HCT116 (cell line): ENCODE results near the gene ZSWIM9. TPM values are rescaled to one million over a fixed set of nuclear protein-coding genes. Genes with fewer than 3 reads are reported as not detected.

Source experiments
- ATAC-seq: fragments of 200-7000 bp; cut with Tn5 transposase; 2 replicates; pipeline ENCODE4 v1.9.1; 2020; ENCODE audit warnings: mild to moderate bottlenecking, moderate library complexity
- BruUV-seq: library from RNA; stranded (reverse); fragments of 400-500 nt; replicated peaks from 2 replicates; lab custom pipeline; 2021; lab: Mats Ljungman, UMichigan
- CTCF ChIA-PET: fragments of 300-600 bp; sonication (Branson Sonifier 250); formaldehyde crosslinking; loops from one replicate; lab custom pipeline; 2021; ENCODE audit warnings: antibody characterized with exemption; lab: Charles Lee
- POLR2A ChIA-PET: fragments of 300-600, 350-600 bp; sonication (Branson Sonifier 250); formaldehyde crosslinking; loops from one replicate; lab custom pipeline; 2021; ENCODE audit warnings: antibody characterized with exemption; lab: Charles Lee
- RAD21 ChIA-PET, 2 experiments: fragments of 300-600 bp; sonication (Branson Sonifier 250); formaldehyde crosslinking; loops; one replicate each; lab custom pipeline; 2023; ENCODE audit warnings: low total read pairs in 2 of 2; ENCODE audit not compliant: uncharacterized antibody in 2 of 2, unreplicated experiment in 2 of 2, low non-redundant PET in 1 of 2; lab: Charles Lee
- DNase-seq: peaks from one replicate; pipeline ENCODE4 v3.0.0-alpha.2; 2010; ENCODE audit warnings: low read depth, low spot score
- H2AFZ ChIP-seq: fragments of 200-600 bp; shearing (Covaris generic), sonication (generic); 2 replicates; pipeline ENCODE4 v1.6.1; 2017; ENCODE audit warnings: low read depth, mixed run types, mixed read lengths, antibody characterized with exemption, low read length; ENCODE audit not compliant: poor library complexity, severe bottlenecking
- H3K27ac ChIP-seq: 2 replicates; pipeline ENCODE4 v1.5.1; 2012; ENCODE audit warnings: low read depth, low read length
- H3K27me3 ChIP-seq: fragments of 200-600 bp; sonication (generic); 2 replicates; pipeline ENCODE4 v1.6.1; 2016; ENCODE audit warnings: mixed run types, low read length, mixed read lengths; ENCODE audit not compliant: insufficient read depth
- H3K36me3 ChIP-seq, 2 experiments: fragments of 200-500 bp in 1 of 2; fragments of 200-600 bp in 1 of 2; sonication (Bioruptor generic) in 1 of 2; sonication (generic) in 1 of 2; 2 replicates each; pipeline versions ENCODE4 v1.5.1 to v1.6.1; 2014 to 2016; ENCODE audit warnings: low read length in 2 of 2, inconsistent platforms in 1 of 2, mixed read lengths in 1 of 2, mixed run types in 1 of 2; ENCODE audit not compliant: insufficient read depth in 2 of 2, control insufficient read depth in 1 of 2
- H3K4me1 ChIP-seq, 2 experiments: fragments of 200-600 bp in 1 of 2; sonication (generic) in 1 of 2; 2 replicates each; pipeline versions ENCODE4 v1.5.1 to v1.6.1; 2012 to 2017; ENCODE audit warnings: low read length in 2 of 2, inconsistent platforms in 1 of 2, mild to moderate bottlenecking in 1 of 2, mixed read lengths in 1 of 2, mixed run types in 1 of 2, moderate library complexity in 1 of 2; ENCODE audit not compliant: insufficient read depth in 2 of 2, control insufficient read depth in 1 of 2
- H3K4me2 ChIP-seq: fragments of 200-600 bp; sonication (generic); 2 replicates; pipeline ENCODE4 v1.6.1; 2017; ENCODE audit warnings: mixed run types, low read length, mixed read lengths
- H3K4me3 ChIP-seq, 2 experiments: fragments of 200-600 bp in 1 of 2; sonication (generic) in 1 of 2; replicated peaks in 1 of 2; 2 replicates each; pipeline ENCODE4 v1.5.1; 2011 to 2016; ENCODE audit warnings: low read length in 2 of 2, control low read depth in 1 of 2, low read depth in 1 of 2, mild to moderate bottlenecking in 1 of 2, mixed read lengths in 1 of 2, mixed run types in 1 of 2
- H3K79me2 ChIP-seq: fragments of 200-600 bp; sonication (generic); 2 replicates; pipeline ENCODE4 v1.6.1; 2017; ENCODE audit warnings: mild to moderate bottlenecking, mixed run types, low read length, moderate library complexity, mixed read lengths; ENCODE audit not compliant: insufficient read depth
- H3K9ac ChIP-seq: fragments of 200-600 bp; sonication (generic); 2 replicates; pipeline ENCODE4 v1.6.1; 2016; ENCODE audit warnings: low read length, mixed read lengths
- H3K9me2 ChIP-seq: fragments of 200-600 bp; sonication (generic), shearing (Covaris generic); 2 replicates; pipeline ENCODE4 v1.6.1; 2017; ENCODE audit warnings: mixed run types, mild to moderate bottlenecking, moderate library complexity; ENCODE audit not compliant: insufficient read depth
- H3K9me3 ChIP-seq, 2 experiments: fragments of 200-500 bp in 1 of 2; fragments of 200-600 bp in 1 of 2; sonication (Bioruptor generic) in 1 of 2; sonication (generic) in 1 of 2; 2 replicates each; pipeline ENCODE4 v1.6.1; 2014 to 2017; ENCODE audit warnings: low read length in 2 of 2, mixed read lengths in 2 of 2, inconsistent platforms in 1 of 2, low read depth in 1 of 2, mild to moderate bottlenecking in 1 of 2, mixed run types in 1 of 2, moderate library complexity in 1 of 2; ENCODE audit not compliant: control insufficient read depth in 1 of 2, insufficient read depth in 1 of 2
- H4K20me1 ChIP-seq: fragments of 200-600 bp; sonication (generic), shearing (Covaris generic); 2 replicates; pipeline ENCODE4 v1.6.1; 2017; ENCODE audit warnings: mixed run types, mild to moderate bottlenecking, moderate library complexity; ENCODE audit not compliant: insufficient read depth
- CBX3 ChIP-seq: IDR thresholded peaks from 2 replicates; pipeline ENCODE4 v1.6.1; 2012; ENCODE audit warnings: low read depth
- CEBPB ChIP-seq: IDR thresholded peaks from 2 replicates; pipeline ENCODE4 v1.6.1; 2012; ENCODE audit warnings: low read depth
- ELF1 ChIP-seq: IDR thresholded peaks from 2 replicates; pipeline ENCODE4 v1.6.1; 2012; ENCODE audit warnings: low read depth, borderline replicate concordance
- JUND ChIP-seq: IDR thresholded peaks from 2 replicates; pipeline ENCODE4 v1.6.1; 2012
- MAX ChIP-seq: IDR thresholded peaks from 2 replicates; pipeline ENCODE4 v1.6.1; 2012
- POLR2A ChIP-seq: IDR thresholded peaks from 2 replicates; pipeline ENCODE4 v1.7.0; 2011; ENCODE audit warnings: borderline replicate concordance; ENCODE audit not compliant: insufficient read depth, insufficient read length; ENCODE audit errors: extremely low read depth
- SIN3A ChIP-seq: IDR thresholded peaks from 2 replicates; pipeline ENCODE4 v1.6.1; 2012; ENCODE audit warnings: low read depth
- SP1 ChIP-seq: IDR thresholded peaks from 2 replicates; pipeline ENCODE4 v1.6.1; 2012; ENCODE audit warnings: low read depth
- SRF ChIP-seq: IDR thresholded peaks from 2 replicates; pipeline ENCODE4 v1.6.1; 2012; ENCODE audit warnings: low read depth
- ZNF274 ChIP-seq: fragments of 200-500 bp; sonication (Bioruptor generic); IDR thresholded peaks from 2 replicates; pipeline ENCODE4 v1.6.1; 2014; ENCODE audit warnings: mild to moderate bottlenecking, low read depth, low read length, inconsistent platforms
- intact Hi-C: fragments of 100-400 bp; cut with micrococcal nuclease; formaldehyde crosslinking; loops from 2 replicates; pipeline ENCODE4 v1.10.0; 2022
- total RNA-seq: library from RNA; stranded (reverse); gene quantifications from one replicate; pipeline ENCODE4 v1.2.1, GENCODE V29; 2021; ENCODE audit not compliant: unreplicated experiment
- TF ChIP-seq, protein P1 (sequence below), 3 experiments: fragments of 200-600 bp in 1 of 3; sonication (generic) in 1 of 3; IDR thresholded peaks in 2 of 3; conservative IDR thresholded peaks in 1 of 3; 2 replicates each; pipeline ENCODE4 v1.5.1; 2012 to 2017; ENCODE audit warnings: low read depth in 2 of 3, low read length in 2 of 3, antibody characterized with exemption in 1 of 3, borderline replicate concordance in 1 of 3, control low read depth in 1 of 3, mild to moderate bottlenecking in 1 of 3, mixed read lengths in 1 of 3, mixed run types in 1 of 3, moderate library complexity in 1 of 3; ENCODE audit not compliant: insufficient read depth in 1 of 3
- TF ChIP-seq, protein P2 (sequence below): IDR thresholded peaks from 2 replicates; pipeline ENCODE4 v1.6.1; 2011; ENCODE audit warnings: mild to moderate bottlenecking, low read length, moderate library complexity; ENCODE audit not compliant: insufficient replicate concordance; ENCODE audit errors: extremely low read depth

Gene ZSWIM9
- total RNA-seq, 1 experiment from 2014 or later: 10.2 TPM

GRCh38 chr19:48190288-48190884, 19.9 kb downstream of the ZSWIM9 start:
- no peaks in the 10 kb centered on the region for H3K27me3 ChIP-seq
- H3K36me3 ChIP-seq: 0 out of 4 replicates have a peak, but pooled peaks cover 0 to 2% of the 10 kb centered on the region in 2 experiments
- no TSS peak for BruUV-seq
- H2AFZ ChIP-seq: no peak overlapping the region
- POLR2A ChIA-PET: interaction anchor here (1.2 kb wide), 1 partner anchor 13 kb away, joined by 6 read pairs; no protein-coding TSS in a partner anchor
- no peaks in the 10 kb centered on the region for H4K20me1 ChIP-seq
- RAD21 ChIA-PET: interaction anchor here in 1 of 2 experiments (0.6 kb wide), 1 partner anchor 14 kb away, joined by 5 read pairs; no protein-coding TSS in a partner anchor
- CTCF ChIA-PET: no interaction called here
- H3K9me3 ChIP-seq: no peaks in the 10 kb centered on the region
- H3K4me2 ChIP-seq: no peak overlapping the region
- H3K9me2 ChIP-seq: no peaks in the 10 kb centered on the region
- H3K27ac ChIP-seq: no peak overlapping the region
- peak; percentile 76 for ATAC-seq
- no peaks in the 10 kb centered on the region for H3K79me2 ChIP-seq
- no peak overlapping the region for H3K9ac ChIP-seq
- intact Hi-C loops: no loop called here
- H3K4me3 ChIP-seq: no peak overlapping the region
- TF ChIP-seq SP1 (peak; percentile 40; the same call in 1 of the 2 replicates), POLR2A (no peak)
- TF ChIP-seq, protein P1, sequence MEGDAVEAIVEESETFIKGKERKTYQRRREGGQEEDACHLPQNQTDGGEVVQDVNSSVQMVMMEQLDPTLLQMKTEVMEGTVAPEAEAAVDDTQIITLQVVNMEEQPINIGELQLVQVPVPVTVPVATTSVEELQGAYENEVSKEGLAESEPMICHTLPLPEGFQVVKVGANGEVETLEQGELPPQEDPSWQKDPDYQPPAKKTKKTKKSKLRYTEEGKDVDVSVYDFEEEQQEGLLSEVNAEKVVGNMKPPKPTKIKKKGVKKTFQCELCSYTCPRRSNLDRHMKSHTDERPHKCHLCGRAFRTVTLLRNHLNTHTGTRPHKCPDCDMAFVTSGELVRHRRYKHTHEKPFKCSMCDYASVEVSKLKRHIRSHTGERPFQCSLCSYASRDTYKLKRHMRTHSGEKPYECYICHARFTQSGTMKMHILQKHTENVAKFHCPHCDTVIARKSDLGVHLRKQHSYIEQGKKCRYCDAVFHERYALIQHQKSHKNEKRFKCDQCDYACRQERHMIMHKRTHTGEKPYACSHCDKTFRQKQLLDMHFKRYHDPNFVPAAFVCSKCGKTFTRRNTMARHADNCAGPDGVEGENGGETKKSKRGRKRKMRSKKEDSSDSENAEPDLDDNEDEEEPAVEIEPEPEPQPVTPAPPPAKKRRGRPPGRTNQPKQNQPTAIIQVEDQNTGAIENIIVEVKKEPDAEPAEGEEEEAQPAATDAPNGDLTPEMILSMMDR (IDR thresholded peaks at IDR 0.05 in 2 of 3, conservative IDR thresholded peaks at IDR 0.05 in 1 of 3; ENCODE audit: borderline replicate concordance in 1 of 3, insufficient read depth in 1 of 3, low read depth in 2 of 3, low read length in 2 of 3): peak in 2 of 3 experiments; percentile 25 to 36; a peak in 2 of 6 replicates
- TF ChIP-seq, all 23 proteins: peak for 2
- peak; percentile 50 for DNase-seq
- peaks cover 0 to 7% of the 10 kb centered on the region in 2 experiments; a peak in 1 of 4 replicates for H3K4me1 ChIP-seq

DNA sequence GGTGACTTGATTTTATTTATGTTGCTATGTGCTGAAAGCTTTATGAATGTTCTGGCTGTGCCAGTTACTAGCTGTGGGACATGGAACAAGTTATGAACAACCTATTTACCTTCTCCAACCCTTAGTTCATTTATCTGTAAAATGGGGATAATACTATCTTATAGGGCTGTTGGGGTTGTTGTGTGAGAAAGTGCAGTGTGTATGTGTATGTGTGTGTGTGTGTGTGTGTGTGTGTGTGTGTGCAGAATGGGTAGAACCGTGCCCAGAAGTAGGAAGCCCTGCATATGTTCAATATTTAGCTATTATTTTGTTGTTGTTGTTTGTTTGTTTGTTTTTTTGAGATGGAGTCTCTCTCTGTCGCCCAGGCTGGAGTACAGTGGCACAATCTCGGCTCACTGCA, 20.4 kb downstream of the ZSWIM9 start:
- BruUV-seq: no TSS peak
- POLR2A ChIA-PET: interaction anchor here (1.2 kb wide), 1 partner anchor 13 kb away, joined by 6 read pairs; no protein-coding TSS in a partner anchor
- H3K9ac ChIP-seq: no peak overlapping the region
- H2AFZ ChIP-seq: no peak overlapping the region
- H3K27me3 ChIP-seq: no peaks in the 10 kb centered on the region
- TF ChIP-seq, protein P2, sequence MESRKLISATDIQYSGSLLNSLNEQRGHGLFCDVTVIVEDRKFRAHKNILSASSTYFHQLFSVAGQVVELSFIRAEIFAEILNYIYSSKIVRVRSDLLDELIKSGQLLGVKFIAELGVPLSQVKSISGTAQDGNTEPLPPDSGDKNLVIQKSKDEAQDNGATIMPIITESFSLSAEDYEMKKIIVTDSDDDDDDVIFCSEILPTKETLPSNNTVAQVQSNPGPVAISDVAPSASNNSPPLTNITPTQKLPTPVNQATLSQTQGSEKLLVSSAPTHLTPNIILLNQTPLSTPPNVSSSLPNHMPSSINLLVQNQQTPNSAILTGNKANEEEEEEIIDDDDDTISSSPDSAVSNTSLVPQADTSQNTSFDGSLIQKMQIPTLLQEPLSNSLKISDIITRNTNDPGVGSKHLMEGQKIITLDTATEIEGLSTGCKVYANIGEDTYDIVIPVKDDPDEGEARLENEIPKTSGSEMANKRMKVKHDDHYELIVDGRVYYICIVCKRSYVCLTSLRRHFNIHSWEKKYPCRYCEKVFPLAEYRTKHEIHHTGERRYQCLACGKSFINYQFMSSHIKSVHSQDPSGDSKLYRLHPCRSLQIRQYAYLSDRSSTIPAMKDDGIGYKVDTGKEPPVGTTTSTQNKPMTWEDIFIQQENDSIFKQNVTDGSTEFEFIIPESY: no peak
- TF ChIP-seq CEBPB: no peak
- no peak for TF ChIP-seq SRF
- no peak for TF ChIP-seq MAX
- TF ChIP-seq JUND: no peak
- no peak for TF ChIP-seq CBX3
- no peak for TF ChIP-seq ZNF274
- TF ChIP-seq ELF1: no peak
- no peak for TF ChIP-seq SIN3A
- TF ChIP-seq, protein P1 (IDR thresholded peaks at IDR 0.05 in 2 of 3, conservative IDR thresholded peaks at IDR 0.05 in 1 of 3; ENCODE audit: borderline replicate concordance in 1 of 3, insufficient read depth in 1 of 3, low read depth in 2 of 3, low read length in 2 of 3): no peak
- TF ChIP-seq, all 23 proteins: peak for 0
- H3K4me3 ChIP-seq: no peak overlapping the region
- no peaks in the 10 kb centered on the region for H3K9me2 ChIP-seq
- no peak overlapping the region for H3K4me2 ChIP-seq
- DNase-seq: no peak
- H3K4me1 ChIP-seq: peaks cover 0 to 7% of the 10 kb centered on the region in 2 experiments; a peak in 1 of 4 replicates
- no peak for ATAC-seq
- 0 out of 4 replicates have a peak, but pooled peaks cover 0 to 2% of the 10 kb centered on the region in 2 experiments for H3K36me3 ChIP-seq
- intact Hi-C loops: no loop called here
- no peak overlapping the region for H3K27ac ChIP-seq
- ChIA-PET CTCF (no interaction called here), RAD21 (no interaction called here)
- no peaks in the 10 kb centered on the region for H3K79me2 ChIP-seq
- no peaks in the 10 kb centered on the region for H4K20me1 ChIP-seq
- H3K9me3 ChIP-seq: no peaks in the 10 kb centered on the region
